Lung (tissue), 12 donors: ENCODE results near the gene MACROH2A2. TPM values are rescaled to one million over a fixed set of nuclear protein-coding genes. Genes with fewer than 3 reads are reported as not detected.

Source experiments
- ATAC-seq: fragments of 200-7000 bp; cut with Tn5 transposase; one replicate; pipeline ENCODE4 v1.9.1; 2020; ENCODE audit warnings: moderate number of reproducible peaks; ENCODE audit not compliant: insufficient read depth, low FRiP score
- DNase-seq, 3 donors: peaks; one replicate each; pipeline ENCODE4 v3.0.0-alpha.2; 2013 to 2017
- H3K27ac ChIP-seq, 2 donors: one replicate each; pipeline ENCODE4 v1.5.1; 2013; ENCODE audit warnings: mild to moderate bottlenecking in 2 of 2, moderate library complexity in 2 of 2, control low read depth in 1 of 2, inconsistent platforms in 1 of 2, low read depth in 1 of 2, low read length in 1 of 2
- H3K27me3 ChIP-seq, 3 donors: one replicate each; pipeline ENCODE4 v1.5.1; 2013; ENCODE audit warnings: low read length in 2 of 3; ENCODE audit not compliant: control insufficient read depth in 3 of 3, insufficient read depth in 3 of 3
- H3K36me3 ChIP-seq, 4 donors: one replicate each; pipeline ENCODE4 v1.5.1; 2013; ENCODE audit warnings: low read length in 4 of 4, mild to moderate bottlenecking in 1 of 4, moderate library complexity in 1 of 4; ENCODE audit not compliant: control insufficient read depth in 4 of 4, insufficient read depth in 4 of 4
- H3K4me1 ChIP-seq, 5 donors: one replicate each; pipeline ENCODE4 v1.5.1; 2013; ENCODE audit warnings: low read length in 5 of 5, mild to moderate bottlenecking in 2 of 5, moderate library complexity in 1 of 5; ENCODE audit not compliant: control insufficient read depth in 5 of 5, insufficient read depth in 5 of 5
- H3K4me3 ChIP-seq: one replicate; pipeline ENCODE4 v1.5.1; 2013; ENCODE audit warnings: mild to moderate bottlenecking, control low read depth, moderate library complexity
- H3K9ac ChIP-seq, 2 donors: one replicate each; pipeline ENCODE4 v1.5.1; 2013; ENCODE audit warnings: low read length in 2 of 2, control low read depth in 1 of 2; ENCODE audit not compliant: insufficient read depth in 1 of 2
- H3K9me3 ChIP-seq, 4 donors: one replicate each; pipeline ENCODE4 v1.5.1; 2013; ENCODE audit warnings: low read length in 3 of 4, mild to moderate bottlenecking in 1 of 4, moderate library complexity in 1 of 4; ENCODE audit not compliant: control insufficient read depth in 4 of 4, insufficient read depth in 3 of 4
- WGBS, 2 donors: extraction: QIAGEN DNeasy Blood & Tissue Kit; methylation state at CpG; one replicate each; pipeline ENCODE4 v1.1.7; 2013; 5-methylcytosine and 5-hydroxymethylcytosine counted together
- polyA plus RNA-seq, 2 donors: library from polyadenylated mRNA; stranded (reverse); fragments of 200-250 nt; gene quantifications; one replicate each; pipeline ENCODE4 v1.2.1, GENCODE V29; 2013
- total RNA-seq, 2 donors: library from RNA; depleted of rRNA in 1 of 2; stranded (reverse); fragments of >200 nt in 1 of 2; gene quantifications; one replicate each; pipeline ENCODE4 v1.2.1, GENCODE V29; 2014 to 2021
- TF ChIP-seq, protein P1 (sequence below): IDR thresholded peaks from 2 replicates; pipeline ENCODE4 v1.5.1; 2012; ENCODE audit warnings: mild to moderate bottlenecking; ENCODE audit errors: control extremely low read depth, extremely low read depth
- donor health status: control.
- donor health status: control.
- donor health status: Bipolar disorder and iron deficiency.
- donor health status: healthy.
- donor health status: DM: yes; HTN: yes; CAD: no.

The MACROH2A2 gene
- total and polyA plus RNA-seq, 4 donors = 5.7 to 19.3 (median 7.9) TPM

DNA sequence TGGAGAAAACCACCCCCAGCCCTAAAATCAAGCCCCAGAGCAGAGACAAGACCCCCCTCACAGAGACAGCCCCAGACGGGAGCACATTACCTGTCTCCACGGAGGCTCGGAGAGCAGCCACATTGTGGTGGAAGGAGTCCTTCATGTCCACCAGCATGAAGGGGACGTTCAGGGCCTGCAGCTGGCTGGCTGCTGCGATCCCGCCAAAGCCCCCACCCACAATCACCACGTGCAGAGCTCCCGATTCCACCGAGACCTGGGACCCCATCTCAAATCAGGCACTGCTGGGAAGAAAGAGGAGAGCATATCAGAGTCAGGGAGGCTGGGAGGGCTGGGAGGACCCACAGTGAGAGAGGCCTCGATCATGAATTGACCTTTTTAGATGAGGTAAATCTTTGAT lies 71.2 kb downstream of the MACROH2A2 start:
- no peaks in the 10 kb centered on the region for H3K9me3 ChIP-seq
- TF ChIP-seq, protein P1, sequence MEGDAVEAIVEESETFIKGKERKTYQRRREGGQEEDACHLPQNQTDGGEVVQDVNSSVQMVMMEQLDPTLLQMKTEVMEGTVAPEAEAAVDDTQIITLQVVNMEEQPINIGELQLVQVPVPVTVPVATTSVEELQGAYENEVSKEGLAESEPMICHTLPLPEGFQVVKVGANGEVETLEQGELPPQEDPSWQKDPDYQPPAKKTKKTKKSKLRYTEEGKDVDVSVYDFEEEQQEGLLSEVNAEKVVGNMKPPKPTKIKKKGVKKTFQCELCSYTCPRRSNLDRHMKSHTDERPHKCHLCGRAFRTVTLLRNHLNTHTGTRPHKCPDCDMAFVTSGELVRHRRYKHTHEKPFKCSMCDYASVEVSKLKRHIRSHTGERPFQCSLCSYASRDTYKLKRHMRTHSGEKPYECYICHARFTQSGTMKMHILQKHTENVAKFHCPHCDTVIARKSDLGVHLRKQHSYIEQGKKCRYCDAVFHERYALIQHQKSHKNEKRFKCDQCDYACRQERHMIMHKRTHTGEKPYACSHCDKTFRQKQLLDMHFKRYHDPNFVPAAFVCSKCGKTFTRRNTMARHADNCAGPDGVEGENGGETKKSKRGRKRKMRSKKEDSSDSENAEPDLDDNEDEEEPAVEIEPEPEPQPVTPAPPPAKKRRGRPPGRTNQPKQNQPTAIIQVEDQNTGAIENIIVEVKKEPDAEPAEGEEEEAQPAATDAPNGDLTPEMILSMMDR = no peak
- no peak overlapping the region for H3K4me3 ChIP-seq
- H3K36me3 ChIP-seq = peaks cover 0 to 22% (median 0%) of the 10 kb centered on the region in 4 donors
- H3K27me3 ChIP-seq = no peaks in the 10 kb centered on the region
- no peak overlapping the region for H3K9ac ChIP-seq
- DNase-seq (no peak), ATAC-seq (no peak)
- WGBS, 2 donors = 94 to 95% methylated on average over 10 of the region's 10 CpGs
- H3K4me1 ChIP-seq = no peaks in the 10 kb centered on the region
- H3K27ac ChIP-seq = no peak overlapping the region

DNA sequence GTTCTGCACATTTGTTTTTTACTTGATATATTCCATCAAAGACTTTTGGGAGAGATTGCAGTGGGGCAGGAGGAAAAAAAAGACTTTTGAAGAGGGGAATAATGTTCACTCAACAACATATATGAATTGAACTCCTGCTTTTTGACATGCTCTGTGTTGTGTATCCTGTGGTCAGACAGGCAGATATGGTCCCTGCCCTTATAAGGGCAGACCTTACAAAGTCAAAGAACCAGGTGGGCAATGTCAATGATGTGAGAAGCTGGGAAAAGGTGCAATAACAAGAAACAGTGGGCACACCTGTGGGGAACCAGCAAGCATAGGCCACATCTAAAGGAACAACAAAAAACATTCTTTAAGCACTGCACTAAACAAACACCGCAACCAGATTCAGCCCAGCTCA lies 71.8 kb downstream of the MACROH2A2 start:
- H3K27me3 ChIP-seq = no peaks in the 10 kb centered on the region
- TF ChIP-seq, protein P1 = no peak
- no peak overlapping the region for H3K9ac ChIP-seq
- no peak overlapping the region for H3K4me3 ChIP-seq
- DNase-seq = no peak
- WGBS, 2 donors = 96 to 98% methylated on average over 1 of the region's 1 CpG
- ATAC-seq = no peak
- H3K9me3 ChIP-seq = no peaks in the 10 kb centered on the region
- no peaks in the 10 kb centered on the region for H3K4me1 ChIP-seq
- no peak overlapping the region for H3K27ac ChIP-seq
- H3K36me3 ChIP-seq = peaks cover 0 to 18% (median 0%) of the 10 kb centered on the region in 4 donors

DNA sequence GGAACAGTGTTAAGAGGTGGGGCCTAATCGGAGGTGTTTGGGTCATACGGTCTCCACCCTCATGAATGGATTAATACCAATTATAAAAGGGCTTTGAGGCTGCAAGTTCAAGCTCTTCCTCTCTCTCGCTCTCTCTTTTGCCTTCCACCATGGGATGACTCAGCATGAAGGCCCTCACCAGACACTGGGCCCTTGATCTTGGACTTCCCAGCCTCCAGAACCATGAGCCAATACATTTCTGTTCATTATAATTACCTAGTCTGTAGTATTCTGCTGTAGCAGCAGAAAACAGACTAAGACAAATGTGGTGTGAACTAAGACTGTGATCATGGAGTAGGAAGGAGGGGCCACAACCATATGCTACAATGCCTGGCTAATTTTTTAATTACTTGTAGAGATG lies 72.3 kb downstream of the MACROH2A2 start:
- Histone ChIP-seq H3K9ac (no peak overlapping the region), H3K4me1 (no peaks in the 10 kb centered on the region), H3K27ac (no peak overlapping the region), H3K9me3 (no peaks in the 10 kb centered on the region), H3K4me3 (no peak overlapping the region), H3K36me3 (peaks cover 0 to 14% (median 0%) of the 10 kb centered on the region in 4 donors), H3K27me3 (no peaks in the 10 kb centered on the region)
- DNase-seq = no peak
- 93 to 94% methylated on average over 3 of the region's 3 CpGs for WGBS, 2 donors
- ATAC-seq = no peak
- TF ChIP-seq, protein P1 = no peak

DNA sequence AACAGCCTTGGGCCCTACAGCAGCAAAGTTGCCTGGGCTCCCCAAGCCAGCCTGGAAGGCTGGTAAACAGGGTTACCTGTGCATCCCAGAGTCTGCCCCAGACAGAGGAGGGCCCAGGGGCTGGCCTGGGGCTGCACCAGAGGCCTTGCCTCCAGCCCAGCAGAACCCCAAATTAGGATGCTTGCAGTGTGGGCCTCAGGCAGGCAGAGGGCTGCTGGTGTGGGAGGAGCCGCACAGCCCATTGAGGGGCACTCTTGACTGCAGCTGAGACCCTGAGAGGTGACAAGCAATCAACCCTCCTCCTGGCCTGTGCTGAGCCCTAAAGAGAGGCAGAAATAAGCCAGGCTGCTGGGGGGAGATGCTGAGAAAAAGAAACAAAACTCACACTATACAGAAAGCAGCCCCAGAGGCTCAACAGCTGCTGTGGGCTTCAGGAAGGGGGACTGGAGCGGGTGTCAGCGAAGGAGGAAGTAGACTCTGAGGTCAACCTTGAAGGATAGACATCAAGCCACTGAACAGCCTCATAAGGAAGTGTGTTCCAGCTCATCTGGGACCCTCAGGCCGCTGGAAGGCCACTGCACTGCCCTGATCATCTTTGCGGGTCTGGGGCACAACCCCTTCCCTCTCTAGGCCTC lies 73.4 kb downstream of the MACROH2A2 start:
- Histone ChIP-seq H3K9me3 (no peaks in the 10 kb centered on the region), H3K4me1 (peaks cover 0 to 4% (median 0%) of the 10 kb centered on the region in 5 donors), H3K27me3 (no peaks in the 10 kb centered on the region), H3K36me3 (peaks cover 0 to 8% (median 0%) of the 10 kb centered on the region in 4 donors), H3K4me3 (no peak overlapping the region), H3K27ac (no peak overlapping the region), H3K9ac (no peak overlapping the region)
- DNase-seq (no peak), ATAC-seq (no peak)
- 36 to 75% methylated on average over 5 of the region's 5 CpGs for WGBS, 2 donors
- TF ChIP-seq, protein P1 = no peak
